HG03558 (cell line): Measurements from ENCODE around the gene DRC7.

ENCODE experiments used
- ATAC-seq: cut with Tn5 transposase; IDR thresholded peaks from one replicate; pipeline ENCODE4 v1.9.1; 2021; ENCODE audit warnings: moderate number of reproducible peaks; ENCODE audit not compliant: unreplicated experiment; ENCODE audit errors: extremely low read depth

The DRC7 gene, protein sequence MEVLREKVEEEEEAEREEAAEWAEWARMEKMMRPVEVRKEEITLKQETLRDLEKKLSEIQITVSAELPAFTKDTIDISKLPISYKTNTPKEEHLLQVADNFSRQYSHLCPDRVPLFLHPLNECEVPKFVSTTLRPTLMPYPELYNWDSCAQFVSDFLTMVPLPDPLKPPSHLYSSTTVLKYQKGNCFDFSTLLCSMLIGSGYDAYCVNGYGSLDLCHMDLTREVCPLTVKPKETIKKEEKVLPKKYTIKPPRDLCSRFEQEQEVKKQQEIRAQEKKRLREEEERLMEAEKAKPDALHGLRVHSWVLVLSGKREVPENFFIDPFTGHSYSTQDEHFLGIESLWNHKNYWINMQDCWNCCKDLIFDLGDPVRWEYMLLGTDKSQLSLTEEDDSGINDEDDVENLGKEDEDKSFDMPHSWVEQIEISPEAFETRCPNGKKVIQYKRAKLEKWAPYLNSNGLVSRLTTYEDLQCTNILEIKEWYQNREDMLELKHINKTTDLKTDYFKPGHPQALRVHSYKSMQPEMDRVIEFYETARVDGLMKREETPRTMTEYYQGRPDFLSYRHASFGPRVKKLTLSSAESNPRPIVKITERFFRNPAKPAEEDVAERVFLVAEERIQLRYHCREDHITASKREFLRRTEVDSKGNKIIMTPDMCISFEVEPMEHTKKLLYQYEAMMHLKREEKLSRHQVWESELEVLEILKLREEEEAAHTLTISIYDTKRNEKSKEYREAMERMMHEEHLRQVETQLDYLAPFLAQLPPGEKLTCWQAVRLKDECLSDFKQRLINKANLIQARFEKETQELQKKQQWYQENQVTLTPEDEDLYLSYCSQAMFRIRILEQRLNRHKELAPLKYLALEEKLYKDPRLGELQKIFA

GRCh38 chr16:57694725-57695679 lies at the start of gene DRC7:
DRC7 (plus strand) TSS chr16:57694806; CDS start chr16:57697950, 3,144 bp downstream.
- ATAC-seq: no peak

GRCh38 chr16:57645169-57645568 lies 49.4 kb upstream of the DRC7 start:
- no peak for ATAC-seq

DNA sequence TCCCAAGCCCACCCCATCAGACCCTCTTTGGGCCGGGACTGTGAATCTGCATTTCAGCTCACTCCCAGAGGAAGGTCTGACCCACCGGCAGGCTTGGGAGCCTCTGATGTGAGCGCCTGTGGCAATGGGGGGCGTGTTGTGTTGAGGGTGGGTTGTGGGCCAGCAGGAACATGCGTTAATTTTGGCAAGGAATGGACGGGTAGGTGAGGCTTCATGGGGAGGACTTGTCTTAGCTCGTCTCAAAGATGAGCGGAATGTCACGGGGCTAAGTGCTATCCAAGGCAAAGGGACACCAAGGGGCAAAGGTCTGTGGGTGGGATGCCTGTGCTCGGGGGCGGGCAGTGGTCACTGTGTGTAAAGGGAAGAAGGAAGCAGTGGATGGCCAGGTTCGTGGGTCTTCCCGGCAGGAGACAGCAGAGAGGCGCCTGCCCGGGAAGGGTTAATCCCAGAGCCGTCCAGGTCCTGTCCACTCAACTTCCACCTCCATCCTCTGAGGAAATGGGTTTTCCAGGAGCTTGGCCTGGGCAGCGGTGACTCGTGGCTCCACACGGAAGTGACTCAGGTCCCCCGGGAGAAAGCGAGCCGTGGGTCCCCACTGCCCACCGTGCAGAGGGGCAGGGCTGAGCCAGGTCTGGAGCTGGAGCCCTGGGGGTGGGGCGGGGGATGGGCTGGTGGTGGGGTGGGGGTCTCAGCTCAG lies 48.8 kb upstream of the DRC7 start:
- ATAC-seq: no peak

- ATAC-seq: no peak
Measured at GRCh38 chr16:57646388-57647039, 48.1 kb upstream of the DRC7 start.

DNA sequence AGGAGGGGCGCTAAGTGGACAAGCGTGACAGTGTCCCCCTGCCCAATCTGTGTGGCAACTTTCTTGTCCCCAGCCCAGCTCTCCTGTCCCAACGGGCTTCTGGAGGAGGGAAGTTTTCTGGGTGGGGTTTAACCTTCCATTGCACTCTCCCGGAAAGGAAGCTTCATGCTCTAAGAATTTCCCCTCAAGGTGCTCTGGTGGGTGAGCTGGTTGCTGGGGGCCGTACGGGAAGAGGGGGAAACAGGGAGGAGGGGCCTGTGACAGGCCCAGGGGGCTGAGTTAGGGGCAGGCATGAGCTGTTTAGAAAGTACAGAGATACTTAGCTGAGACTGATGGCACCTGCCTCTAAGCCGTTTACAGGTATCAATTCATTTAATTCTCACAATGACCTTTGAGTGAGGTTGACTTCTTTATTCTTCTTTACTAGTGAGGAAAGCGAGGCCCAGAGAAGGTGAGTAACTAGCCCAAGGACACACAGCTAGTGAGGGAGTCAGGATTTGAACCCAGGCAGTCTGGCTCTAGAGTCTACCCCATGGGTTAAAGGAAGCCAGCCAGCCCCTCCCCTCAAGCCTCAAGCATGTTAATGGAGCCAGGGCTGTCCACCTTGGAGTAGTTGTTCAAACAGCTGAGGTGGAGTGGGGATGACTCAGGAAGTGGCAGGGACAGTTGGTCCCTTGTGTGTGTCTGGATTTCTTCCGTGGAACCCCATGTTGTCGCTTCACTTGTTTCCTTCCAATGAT lies 47.3 kb upstream of the DRC7 start:
- no peak for ATAC-seq

- no peak for ATAC-seq
Measured at GRCh38 chr16:57648125-57648524, 46.5 kb upstream of the DRC7 start.

DNA sequence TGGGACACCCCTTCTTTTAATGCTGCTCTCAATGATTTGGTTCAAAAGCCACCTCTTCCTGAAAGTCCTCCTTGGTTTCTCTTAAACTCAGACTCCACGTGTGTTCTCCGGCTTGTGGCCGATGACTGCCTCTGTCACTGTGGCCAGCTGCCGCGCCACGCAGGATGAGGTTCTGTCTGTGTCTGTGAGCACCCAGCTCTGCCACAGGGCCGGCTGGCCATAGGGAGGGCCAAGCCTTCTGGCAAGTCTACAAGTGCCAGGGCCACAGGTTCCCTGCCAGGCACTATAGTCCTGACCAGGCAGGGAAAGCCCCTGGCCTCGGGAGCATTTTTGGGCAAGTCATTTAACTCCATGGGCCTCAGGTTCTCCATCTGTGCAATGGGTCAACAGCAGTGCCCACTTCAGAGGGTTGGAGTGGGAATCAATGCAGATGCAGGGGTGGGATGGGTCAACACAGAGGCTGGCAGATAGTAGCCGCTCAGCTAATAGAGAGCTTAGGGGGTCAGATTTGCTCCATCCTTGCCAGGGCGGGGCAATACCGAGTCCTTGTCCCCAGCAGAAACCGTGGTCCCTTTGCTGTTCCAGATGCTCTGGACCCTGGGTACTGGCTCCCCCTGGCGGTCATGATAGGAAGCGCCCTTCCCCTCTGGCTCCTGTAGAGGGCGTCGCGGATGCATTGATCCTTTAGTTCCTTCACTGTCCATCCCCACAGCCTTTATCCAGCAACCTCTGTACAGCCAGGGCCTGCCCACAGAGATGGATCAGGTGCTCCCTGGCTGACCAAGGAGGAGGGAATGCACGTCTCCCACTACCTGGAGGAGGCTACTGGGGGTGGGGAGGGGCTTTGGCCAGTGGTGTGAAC lies 45.8 kb upstream of the DRC7 start:
- ATAC-seq: no peak

GRCh38 chr16:57649443-57649751 lies 45.2 kb upstream of the DRC7 start:
- ATAC-seq: no peak

DNA sequence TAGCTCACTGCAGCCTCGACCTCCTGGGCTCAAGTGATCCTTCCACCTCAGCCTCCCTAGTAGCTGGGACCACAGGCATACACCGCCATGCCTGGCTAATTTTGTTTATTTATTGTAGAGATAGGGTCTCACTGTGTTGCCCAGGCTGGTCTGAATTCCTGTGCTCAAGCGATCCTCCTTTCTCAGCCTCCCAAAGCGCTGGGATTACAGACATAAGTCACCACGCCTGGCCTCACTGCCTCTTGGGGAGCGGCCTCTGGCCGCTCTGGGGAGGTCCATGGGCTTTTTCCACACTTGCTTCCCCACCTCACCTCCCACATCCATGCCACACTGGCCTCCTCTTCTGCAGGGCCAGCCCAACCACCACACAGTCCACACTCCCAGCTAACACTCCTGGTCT lies 44.8 kb upstream of the DRC7 start:
- ATAC-seq: no peak

DNA sequence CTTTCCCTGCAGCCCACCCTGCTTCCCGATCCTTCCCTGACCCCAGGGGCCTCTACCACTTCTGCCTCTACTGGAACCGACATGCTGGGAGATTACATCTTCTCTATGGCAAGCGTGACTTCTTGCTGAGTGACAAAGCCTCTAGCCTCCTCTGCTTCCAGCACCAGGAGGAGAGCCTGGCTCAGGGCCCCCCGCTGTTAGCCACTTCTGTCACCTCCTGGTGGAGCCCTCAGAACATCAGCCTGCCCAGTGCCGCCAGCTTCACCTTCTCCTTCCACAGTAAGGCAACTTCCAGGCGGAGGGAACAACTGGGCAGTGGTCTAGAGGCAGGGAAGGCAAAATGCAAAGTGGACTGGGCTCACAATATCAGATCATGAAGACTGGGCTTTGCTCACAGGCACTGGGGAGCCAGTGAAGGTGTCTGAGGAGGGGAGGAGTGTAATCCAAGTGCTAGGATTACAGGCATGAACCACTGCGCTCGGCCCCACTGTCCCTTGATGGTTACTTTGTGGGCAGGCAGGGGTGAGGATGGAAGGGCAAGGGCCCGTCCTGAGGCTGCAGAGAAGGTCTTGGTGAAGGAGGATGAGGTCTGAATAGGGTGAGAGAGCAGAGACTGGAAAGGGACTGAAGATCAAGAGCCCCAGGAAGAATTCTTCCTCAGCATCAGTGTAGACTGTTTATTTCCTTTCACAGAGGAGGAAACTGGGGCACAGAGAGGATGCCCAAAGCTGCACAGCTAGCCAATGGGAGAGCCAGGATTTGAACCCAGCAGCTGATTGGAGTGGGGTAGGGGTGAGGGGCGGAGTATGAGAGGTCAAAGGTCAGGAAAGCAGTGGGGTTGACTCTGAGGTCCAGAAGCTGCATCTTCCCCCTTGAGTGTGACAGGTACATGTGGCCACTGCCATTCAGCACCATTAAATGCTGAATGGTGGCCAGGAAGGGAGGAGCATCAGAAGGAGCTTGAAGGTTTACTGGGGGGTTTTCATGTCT lies 43.0 kb upstream of the DRC7 start:
- ATAC-seq: no peak

GRCh38 chr16:57652695-57653471 lies 41.7 kb upstream of the DRC7 start:
- no peak for ATAC-seq

- no peak for ATAC-seq
Measured at GRCh38 chr16:57653936-57654335, 40.7 kb upstream of the DRC7 start.

GRCh38 chr16:57656342-57656955 lies 38.2 kb upstream of the DRC7 start:
- no peak for ATAC-seq

DNA sequence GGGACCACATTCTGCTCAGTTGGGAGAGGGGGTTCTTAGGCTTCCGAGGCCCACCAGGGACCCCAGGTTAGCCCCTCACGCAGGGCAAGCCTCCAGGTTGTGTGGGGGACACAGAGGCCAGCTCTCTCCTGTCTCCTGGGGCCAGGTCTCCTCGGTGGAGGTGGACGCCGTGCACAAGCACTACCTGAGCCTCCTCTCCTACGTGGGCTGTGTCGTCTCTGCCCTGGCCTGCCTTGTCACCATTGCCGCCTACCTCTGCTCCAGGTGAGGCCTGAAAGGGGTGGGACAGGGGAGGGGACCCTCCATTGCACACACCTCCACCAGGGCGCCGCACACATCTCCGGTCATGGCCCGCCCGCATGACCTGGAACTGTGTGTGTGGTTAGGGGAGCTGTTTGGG lies 37.4 kb upstream of the DRC7 start:
- no peak for ATAC-seq

DNA sequence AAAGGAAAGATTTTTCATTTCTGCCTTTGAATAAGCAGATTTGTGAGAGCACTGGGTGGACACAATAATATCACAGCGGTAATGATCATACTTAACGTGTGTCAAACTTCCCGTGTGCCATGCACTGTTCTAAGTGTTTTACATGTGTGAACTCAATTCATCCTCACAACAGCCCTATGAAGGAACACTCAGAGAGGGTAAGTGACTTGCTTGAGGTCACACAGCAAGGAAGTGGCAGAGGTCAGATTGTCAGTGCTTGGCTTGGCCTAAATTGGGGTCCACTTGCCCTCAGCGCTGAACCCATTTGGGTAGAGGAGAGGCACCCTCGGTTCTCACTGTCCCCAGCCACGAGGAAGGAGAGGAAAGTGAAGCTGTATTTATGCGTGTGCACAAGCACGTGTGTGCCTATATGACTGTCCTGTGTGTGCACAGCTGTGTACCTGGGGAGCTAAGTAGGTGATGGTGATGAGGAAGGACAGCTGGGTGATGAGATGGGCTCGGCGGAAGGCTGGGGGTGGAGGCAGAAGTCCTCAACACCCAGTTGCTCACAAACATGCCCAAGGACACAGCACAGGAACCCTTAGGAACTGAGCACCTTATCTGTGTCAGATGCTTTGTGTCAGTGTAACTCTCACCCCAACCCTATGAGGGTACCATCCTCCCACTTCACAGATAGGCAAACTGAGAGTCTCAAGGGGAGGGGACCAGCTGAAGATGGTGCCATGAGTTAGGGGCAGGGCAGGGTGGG lies 36.3 kb upstream of the DRC7 start:
- no peak for ATAC-seq
